Measurements from ENCODE around the gene PDP2.
"Not testable (repeated sequence)": the region's sequence is repeated elsewhere in the genome, so short reads cannot be mapped to it uniquely, and the experiment has no call there.

PDP2 gene

GRCh38 chr16:66863707-66864106 is 16.6 kb upstream of the PDP2 start:
- ATAC-seq (no peak), DNase-seq (no peak)
- Mint-ChIP-seq H3K4me1 (peaks cover 1% of the 10 kb centered on the region), H3K36me3 (ENCODE audit: low read depth) (no peaks in the 10 kb centered on the region), H3K9me3 (no peaks in the 10 kb centered on the region), H3K27me3 (peaks cover 2% of the 10 kb centered on the region), H3K4me3 (no peak overlapping the region), H3K27ac (no peak overlapping the region)

GRCh38 chr16:66869424-66869823 is 10.9 kb upstream of the PDP2 start:
- Mint-ChIP-seq H3K36me3 (ENCODE audit: low read depth) (no peaks in the 10 kb centered on the region), H3K9me3 (no peaks in the 10 kb centered on the region), H3K4me1 (peaks cover 25% of the 10 kb centered on the region), H3K4me3 (no peak overlapping the region), H3K27me3 (peaks cover 4% of the 10 kb centered on the region), H3K27ac (no peak overlapping the region)
- ATAC-seq (no peak), DNase-seq (no peak)

GRCh38 chr16:66871363-66871762 is 9.0 kb upstream of the PDP2 start:
- H3K27me3 Mint-ChIP-seq; H3K4me3 Mint-ChIP-seq; H3K27ac Mint-ChIP-seq; ATAC-seq; H3K36me3 Mint-ChIP-seq (ENCODE audit: low read depth); H3K9me3 Mint-ChIP-seq; DNase-seq: not testable (repeated sequence)
- peaks cover 43% of the 10 kb centered on the region for H3K4me1 Mint-ChIP-seq

- Mint-ChIP-seq H3K36me3 (ENCODE audit: low read depth) (peaks cover 5% of the 10 kb centered on the region), H3K4me1 (peaks cover 47% of the 10 kb centered on the region), H3K4me3 (peak overlapping the region; percentile 17), H3K27me3 (peaks cover 4% of the 10 kb centered on the region), H3K9me3 (peaks cover 10% of the 10 kb centered on the region), H3K27ac (no peak overlapping the region)
- DNase-seq (no peak), ATAC-seq (no peak)
Measured at GRCh38 chr16:66871840-66872239, 8.5 kb upstream of the PDP2 start.

GRCh38 chr16:66872559-66872942 is 7.8 kb upstream of the PDP2 start:
- Mint-ChIP-seq H3K4me3 (peak overlapping the region; percentile 81), H3K9me3 (peaks cover 10% of the 10 kb centered on the region), H3K27me3 (peaks cover 4% of the 10 kb centered on the region), H3K36me3 (ENCODE audit: low read depth) (peaks cover 5% of the 10 kb centered on the region), H3K27ac (peak overlapping the region; percentile 85), H3K4me1 (peaks cover 50% of the 10 kb centered on the region)
- DNase-seq (no peak), ATAC-seq (no peak)

- peaks cover 54% of the 10 kb centered on the region for H3K4me1 Mint-ChIP-seq
- DNase-seq (peak; percentile 97), ATAC-seq (peak; percentile 87)
- peak overlapping the region; percentile 81 for H3K4me3 Mint-ChIP-seq
- peaks cover 2% of the 10 kb centered on the region for H3K27me3 Mint-ChIP-seq
- H3K36me3 Mint-ChIP-seq (ENCODE audit: low read depth) = peaks cover 8% of the 10 kb centered on the region
- H3K9me3 Mint-ChIP-seq = peaks cover 10% of the 10 kb centered on the region
- H3K27ac Mint-ChIP-seq = peak overlapping the region; percentile 85
Measured at GRCh38 chr16:66872943-66873684, 7.2 kb upstream of the PDP2 start.

GRCh38 chr16:66873685-66874055 is 6.6 kb upstream of the PDP2 start:
- ATAC-seq (no peak), DNase-seq (no peak)
- Mint-ChIP-seq H3K27ac (peak overlapping the region; percentile 88), H3K9me3 (peaks cover 10% of the 10 kb centered on the region), H3K4me3 (peak overlapping the region; percentile 81), H3K27me3 (peaks cover 2% of the 10 kb centered on the region), H3K4me1 (peaks cover 60% of the 10 kb centered on the region), H3K36me3 (ENCODE audit: low read depth) (peaks cover 10% of the 10 kb centered on the region)

- H3K9me3 Mint-ChIP-seq = peaks cover 10% of the 10 kb centered on the region
- DNase-seq = peak; percentile 27
- ATAC-seq = peak; percentile 14
- peaks cover 2% of the 10 kb centered on the region for H3K27me3 Mint-ChIP-seq
- peaks cover 62% of the 10 kb centered on the region for H3K4me1 Mint-ChIP-seq
- peak overlapping the region; percentile 88 for H3K27ac Mint-ChIP-seq
- peak overlapping the region; percentile 30 for H3K4me3 Mint-ChIP-seq
- H3K36me3 Mint-ChIP-seq (ENCODE audit: low read depth) = peaks cover 10% of the 10 kb centered on the region
Measured at GRCh38 chr16:66874079-66874775, 6.1 kb upstream of the PDP2 start.

- peak overlapping the region; percentile 63 for H3K4me3 Mint-ChIP-seq
- peaks cover 10% of the 10 kb centered on the region for H3K9me3 Mint-ChIP-seq
- DNase-seq (peak; percentile 73), ATAC-seq (peak; percentile 66)
- peaks cover 17% of the 10 kb centered on the region for H3K36me3 Mint-ChIP-seq (ENCODE audit: low read depth)
- H3K27ac Mint-ChIP-seq = peak overlapping the region; percentile 86
- H3K4me1 Mint-ChIP-seq = peaks cover 70% of the 10 kb centered on the region
- peaks cover 2% of the 10 kb centered on the region for H3K27me3 Mint-ChIP-seq
Measured at GRCh38 chr16:66878067-66878466, 2.2 kb upstream of the PDP2 start.

- H3K4me3 Mint-ChIP-seq = peak overlapping the region; percentile 97
- peak overlapping the region; percentile 60 for H3K27ac Mint-ChIP-seq
- H3K9me3 Mint-ChIP-seq = peaks cover 7% of the 10 kb centered on the region
- peaks cover 57% of the 10 kb centered on the region for H3K4me1 Mint-ChIP-seq
- peaks cover 33% of the 10 kb centered on the region for H3K36me3 Mint-ChIP-seq (ENCODE audit: low read depth)
- peak; percentile 35 for DNase-seq
- ATAC-seq = no peak
- no peaks in the 10 kb centered on the region for H3K27me3 Mint-ChIP-seq
Measured at GRCh38 chr16:66881014-66881417, 701 bp downstream of the PDP2 start.

GRCh38 chr16:66881560-66881959 is 1.2 kb downstream of the PDP2 start:
- peaks cover 2% of the 10 kb centered on the region for H3K9me3 Mint-ChIP-seq
- peaks cover 55% of the 10 kb centered on the region for H3K4me1 Mint-ChIP-seq
- H3K4me3 Mint-ChIP-seq = peak overlapping the region; percentile 97
- H3K36me3 Mint-ChIP-seq (ENCODE audit: low read depth) = peaks cover 33% of the 10 kb centered on the region
- DNase-seq = no peak
- no peak for ATAC-seq
- H3K27ac Mint-ChIP-seq = peak overlapping the region; percentile 60
- H3K27me3 Mint-ChIP-seq = no peaks in the 10 kb centered on the region

GRCh38 chr16:66881964-66882508 is 1.7 kb downstream of the PDP2 start:
- H3K9me3 Mint-ChIP-seq = no peaks in the 10 kb centered on the region
- H3K4me3 Mint-ChIP-seq = peak overlapping the region; percentile 97
- peaks cover 38% of the 10 kb centered on the region for H3K36me3 Mint-ChIP-seq (ENCODE audit: low read depth)
- no peak for ATAC-seq
- no peaks in the 10 kb centered on the region for H3K27me3 Mint-ChIP-seq
- peaks cover 57% of the 10 kb centered on the region for H3K4me1 Mint-ChIP-seq
- H3K27ac Mint-ChIP-seq = no peak overlapping the region
- DNase-seq = no peak

GRCh38 chr16:66882702-66883101 is 2.4 kb downstream of the PDP2 start:
- Mint-ChIP-seq H3K4me1 (peaks cover 58% of the 10 kb centered on the region), H3K27me3 (no peaks in the 10 kb centered on the region), H3K4me3 (peak overlapping the region; percentile 97), H3K36me3 (ENCODE audit: low read depth) (peaks cover 43% of the 10 kb centered on the region), H3K27ac (no peak overlapping the region), H3K9me3 (no peaks in the 10 kb centered on the region)
- DNase-seq (no peak), ATAC-seq (no peak)

- H3K36me3 Mint-ChIP-seq (ENCODE audit: low read depth) = peaks cover 46% of the 10 kb centered on the region
- H3K4me1 Mint-ChIP-seq = peaks cover 46% of the 10 kb centered on the region
- DNase-seq (no peak), ATAC-seq (no peak)
- no peak overlapping the region for H3K27ac Mint-ChIP-seq
- H3K27me3 Mint-ChIP-seq = no peaks in the 10 kb centered on the region
- H3K4me3 Mint-ChIP-seq = no peak overlapping the region
- no peaks in the 10 kb centered on the region for H3K9me3 Mint-ChIP-seq
Measured at GRCh38 chr16:66885491-66885890, 5.2 kb downstream of the PDP2 start.

GRCh38 chr16:66886321-66886720 is 6.0 kb downstream of the PDP2 start:
- Mint-ChIP-seq H3K4me3 (no peak overlapping the region), H3K27me3 (no peaks in the 10 kb centered on the region), H3K27ac (no peak overlapping the region), H3K36me3 (ENCODE audit: low read depth) (peaks cover 46% of the 10 kb centered on the region), H3K9me3 (no peaks in the 10 kb centered on the region), H3K4me1 (peaks cover 46% of the 10 kb centered on the region)
- ATAC-seq (no peak), DNase-seq (no peak)
